Measurements from ENCODE around the gene WNT2. TPM values are rescaled to one million over a fixed set of nuclear protein-coding genes. Genes with fewer than 3 reads are reported as not detected.

Gene WNT2
- total and polyA plus RNA-seq, 2 donors (not counting 1 experiment from before 2014, with no cell fraction given): not detected

- H3K4me1 ChIP-seq (ENCODE audit: control insufficient read depth in 2 of 2, insufficient read depth in 2 of 2, low read length in 2 of 2): no peaks in the 10 kb centered on the region
- peaks cover 2% of the 10 kb centered on the region for H3K4me1 Mint-ChIP-seq
- ChIA-PET CTCF (no interaction called here), POLR2A (no interaction called here)
- no peak for DNase-seq
- H3K9ac ChIP-seq (ENCODE audit: low read length): no peak overlapping the region
- H3K9me3 Mint-ChIP-seq (ENCODE audit: insufficient read depth): peaks cover 1% of the 10 kb centered on the region
- no peak overlapping the region for H3K27ac ChIP-seq (ENCODE audit: low read length in 2 of 2)
- H3K4me2 ChIP-seq (replicated peaks; ENCODE audit: low read depth, low read length, poor library complexity, severe bottlenecking): no peak overlapping the region
- peaks cover 49% of the 10 kb centered on the region for H3K27me3 Mint-ChIP-seq
- H3K9me3 ChIP-seq (ENCODE audit: control extremely low read depth in 1 of 3, control insufficient read depth in 2 of 3, insufficient read depth in 1 of 3, low read length in 2 of 3): peaks cover 0 to 12% (median 0%) of the 10 kb centered on the region in 3 donors
- TF ChIP-seq CTCF (IDR thresholded peaks at IDR 0.05) (no peak), EZH2 (IDR thresholded peaks at IDR 0.05; ENCODE audit: borderline replicate concordance, insufficient read depth, low read depth, low read length, poor library complexity, severe bottlenecking) (no peak)
- H4K20me1 ChIP-seq (ENCODE audit: control insufficient read depth, insufficient read depth, low read length, poor library complexity, severe bottlenecking): no peaks in the 10 kb centered on the region
- no peak overlapping the region for H3K4me3 ChIP-seq (ENCODE audit: control extremely low read depth in 1 of 5, extremely low read depth in 1 of 5, insufficient read depth in 1 of 5, low read depth in 2 of 5, low read length in 4 of 5)
- intact Hi-C loops (cut with micrococcal nuclease): no loop called here
- H3K79me2 ChIP-seq (ENCODE audit: control insufficient read depth, insufficient read depth, low read length): no peaks in the 10 kb centered on the region
- ATAC-seq (ENCODE audit: low read depth): no peak
- H3K36me3 ChIP-seq (replicated peaks in 1 of 2; ENCODE audit: control extremely low read depth in 1 of 2, control insufficient read depth in 1 of 2, extremely low read depth in 1 of 2, insufficient read depth in 2 of 2, low read length in 1 of 2): no peaks in the 10 kb centered on the region
- H3K27me3 ChIP-seq (replicated peaks in 1 of 4; ENCODE audit: control extremely low read depth in 1 of 4, control insufficient read depth in 3 of 4, insufficient read depth in 4 of 4, low read length in 3 of 4): peaks cover 0 to 36% (median 14%) of the 10 kb centered on the region in 4 experiments
- H3K4me3 Mint-ChIP-seq: no peak overlapping the region
- H3K27ac Mint-ChIP-seq: no peak overlapping the region
- WGBS (ENCODE audit: insufficient coverage): 100% methylated on average over 1 of the region's 1 CpG
- no peak overlapping the region for H2AFZ ChIP-seq (ENCODE audit: insufficient read depth, low read depth, low read length, poor library complexity, severe bottlenecking)
Observed at GRCh38 chr7:117325836-117326235, 3.0 kb upstream of the WNT2 start.

DNA sequence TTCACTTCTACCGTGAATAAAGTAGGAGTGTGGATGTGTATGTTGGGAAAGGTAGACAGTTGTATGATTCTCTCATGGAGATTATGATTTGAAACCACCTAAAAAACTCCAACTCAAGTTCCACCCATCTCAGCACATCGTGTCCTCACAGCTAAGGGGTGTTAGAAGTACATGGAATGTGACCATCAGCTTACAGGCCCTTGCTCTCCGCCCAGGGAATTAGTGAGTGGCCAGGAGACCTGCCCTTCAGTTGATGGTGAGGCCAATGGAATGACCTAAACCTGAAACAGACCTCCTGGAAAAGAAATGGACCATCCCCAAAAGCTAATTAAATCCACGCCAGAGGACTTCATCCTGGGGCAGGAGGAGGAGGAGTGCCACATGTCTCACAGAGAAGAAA is 2.1 kb upstream of the WNT2 start:
- CTCF ChIA-PET: no interaction called here
- H3K9ac ChIP-seq (ENCODE audit: low read length): no peak overlapping the region
- peaks cover 56% of the 10 kb centered on the region for H3K27me3 Mint-ChIP-seq
- no peak overlapping the region for H3K27ac ChIP-seq (ENCODE audit: low read length in 2 of 2)
- H3K4me3 ChIP-seq (ENCODE audit: control extremely low read depth in 1 of 5, extremely low read depth in 1 of 5, insufficient read depth in 1 of 5, low read depth in 2 of 5, low read length in 4 of 5): no peak overlapping the region
- no peak overlapping the region for H2AFZ ChIP-seq (ENCODE audit: insufficient read depth, low read depth, low read length, poor library complexity, severe bottlenecking)
- intact Hi-C loops (cut with micrococcal nuclease): no loop called here
- POLR2A ChIA-PET: no interaction called here
- H3K4me3 Mint-ChIP-seq: no peak overlapping the region
- no peaks in the 10 kb centered on the region for H4K20me1 ChIP-seq (ENCODE audit: control insufficient read depth, insufficient read depth, low read length, poor library complexity, severe bottlenecking)
- no peak for TF ChIP-seq EZH2 (IDR thresholded peaks at IDR 0.05; ENCODE audit: borderline replicate concordance, insufficient read depth, low read depth, low read length, poor library complexity, severe bottlenecking)
- no peak for TF ChIP-seq CTCF (IDR thresholded peaks at IDR 0.05)
- H3K4me1 ChIP-seq (ENCODE audit: control insufficient read depth in 2 of 2, insufficient read depth in 2 of 2, low read length in 2 of 2): no peaks in the 10 kb centered on the region
- H3K4me2 ChIP-seq (replicated peaks; ENCODE audit: low read depth, low read length, poor library complexity, severe bottlenecking): no peak overlapping the region
- WGBS (ENCODE audit: insufficient coverage): 100% methylated on average over 1 of the region's 4 CpGs
- H3K27me3 ChIP-seq (replicated peaks in 1 of 4; ENCODE audit: control extremely low read depth in 1 of 4, control insufficient read depth in 3 of 4, insufficient read depth in 4 of 4, low read length in 3 of 4): peaks cover 0 to 43% (median 14%) of the 10 kb centered on the region in 4 experiments
- H3K9me3 ChIP-seq (ENCODE audit: control extremely low read depth in 1 of 3, control insufficient read depth in 2 of 3, insufficient read depth in 1 of 3, low read length in 2 of 3): peaks cover 0 to 12% (median 0%) of the 10 kb centered on the region in 3 donors
- H3K9me3 Mint-ChIP-seq (ENCODE audit: insufficient read depth): peaks cover 2% of the 10 kb centered on the region
- no peaks in the 10 kb centered on the region for H3K36me3 ChIP-seq (replicated peaks in 1 of 2; ENCODE audit: control extremely low read depth in 1 of 2, control insufficient read depth in 1 of 2, extremely low read depth in 1 of 2, insufficient read depth in 2 of 2, low read length in 1 of 2)
- H3K27ac Mint-ChIP-seq: no peak overlapping the region
- no peak for ATAC-seq (ENCODE audit: low read depth)
- H3K4me1 Mint-ChIP-seq: peaks cover 2% of the 10 kb centered on the region
- no peak for DNase-seq
- H3K79me2 ChIP-seq (ENCODE audit: control insufficient read depth, insufficient read depth, low read length): no peaks in the 10 kb centered on the region
